H1 (cell line): ENCODE results near the gene SCG3. TPM values are rescaled to one million over a fixed set of nuclear protein-coding genes. Genes with fewer than 3 reads are reported as not detected.

Experiments
- CTCF ChIA-PET: fragments of 300-600 bp; sonication (Branson Sonifier 250); formaldehyde crosslinking; loops from one replicate; lab custom pipeline; 2021; ENCODE audit not compliant: partially characterized antibody; lab: Charles Lee
- POLR2A ChIA-PET: fragments of 300-600 bp; sonication (Branson Sonifier 250); formaldehyde crosslinking; loops from one replicate; lab custom pipeline; 2021; ENCODE audit warnings: inconsistent platforms; ENCODE audit not compliant: partially characterized antibody; lab: Charles Lee
- DNase-seq, 2 experiments: peaks; one replicate each; pipeline versions ENCODE4 v3.0.0 to v3.0.0-alpha.2; 2010 to 2022; ENCODE audit warnings: low spot score in 2 of 2, low read depth in 1 of 2, mixed read lengths in 1 of 2
- FAIRE-seq: peaks from 2 replicates; lab custom pipeline; 2011; peaks lifted over from hg19 to GRCh38; lab: Jason Lieb, UNC
- H2AFZ ChIP-seq: 2 replicates; pipeline ENCODE4 v1.8.1; 2012; ENCODE audit warnings: low read length, inconsistent platforms
- H2AK5ac ChIP-seq: 2 replicates; pipeline ENCODE4 v1.6.1; 2013; ENCODE audit warnings: low read depth, low read length
- H2BK120ac ChIP-seq: replicated peaks from 2 replicates; pipeline ENCODE3; 2013; ENCODE audit warnings: low read depth, low read length, inconsistent platforms
- H2BK12ac ChIP-seq: 2 replicates; pipeline ENCODE4 v1.6.1; 2013; ENCODE audit warnings: low read depth, low read length
- H2BK15ac ChIP-seq: 2 replicates; pipeline ENCODE4 v1.6.1; 2013; ENCODE audit warnings: low read length
- H2BK20ac ChIP-seq: 2 replicates; pipeline ENCODE4 v1.6.1; 2013; ENCODE audit warnings: low read length
- H2BK5ac ChIP-seq: 2 replicates; pipeline ENCODE4 v1.6.1; 2013; ENCODE audit warnings: low read depth, low read length
- H3K14ac ChIP-seq: 2 replicates; pipeline ENCODE4 v1.6.1; 2013; ENCODE audit warnings: inconsistent platforms; ENCODE audit not compliant: insufficient read length
- H3K18ac ChIP-seq: 2 replicates; pipeline ENCODE4 v1.6.1; 2013; ENCODE audit warnings: low read length; ENCODE audit errors: extremely low read depth
- H3K23ac ChIP-seq: 2 replicates; pipeline ENCODE4 v1.6.1; 2013; ENCODE audit warnings: inconsistent platforms; ENCODE audit not compliant: insufficient read length
- H3K23me2 ChIP-seq: 2 replicates; pipeline ENCODE4 v1.6.1; 2013; ENCODE audit warnings: low read depth, low read length
- H3K27ac ChIP-seq: 2 replicates; pipeline ENCODE4 v1.6.1; 2011; ENCODE audit warnings: low read depth, low read length, inconsistent platforms
- H3K27me3 ChIP-seq, 4 experiments: replicated peaks in 1 of 4; 1 replicate in 1 of 4; 2 replicates in 3 of 4; pipeline versions ENCODE4 v1.6.1 to v1.8.1; 2011 to 2013; ENCODE audit warnings: low read length in 3 of 4, mild to moderate bottlenecking in 3 of 4, inconsistent platforms in 2 of 4, mixed read lengths in 2 of 4, moderate library complexity in 1 of 4; ENCODE audit not compliant: control insufficient read depth in 3 of 4, insufficient read depth in 3 of 4; ENCODE audit errors: extremely low read depth in 1 of 4
- H3K36me3 ChIP-seq, 4 experiments: 2 replicates each; pipeline versions ENCODE4 v1.6.1 to v1.8.1; 2011 to 2013; ENCODE audit warnings: mild to moderate bottlenecking in 4 of 4, low read length in 3 of 4, moderate library complexity in 2 of 4, control low read depth in 1 of 4, inconsistent platforms in 1 of 4; ENCODE audit not compliant: insufficient read depth in 4 of 4, control insufficient read depth in 2 of 4
- H3K4ac ChIP-seq: replicated peaks from 2 replicates; pipeline ENCODE3; 2013; ENCODE audit warnings: low read length, low read depth, mixed read lengths, inconsistent platforms; ENCODE audit not compliant: insufficient read length
- H3K4me1 ChIP-seq, 4 experiments: replicated peaks in 1 of 4; 1 replicate in 1 of 4; 2 replicates in 3 of 4; pipeline versions ENCODE4 v1.6.1 to v1.8.1; 2011 to 2013; ENCODE audit warnings: low read length in 3 of 4, inconsistent platforms in 2 of 4, mixed read lengths in 1 of 4; ENCODE audit not compliant: insufficient read depth in 4 of 4, control insufficient read depth in 3 of 4
- H3K4me2 ChIP-seq, 2 experiments: 2 replicates each; pipeline versions ENCODE4 v1.6.1 to v1.8.1; 2011 to 2013; ENCODE audit warnings: low read depth in 2 of 2, low read length in 2 of 2, control low read depth in 1 of 2, inconsistent platforms in 1 of 2, mild to moderate bottlenecking in 1 of 2; ENCODE audit not compliant: insufficient read depth in 1 of 2
- H3K4me3 ChIP-seq, 4 experiments: fragments of 200-600, 300-600 bp in 1 of 4; sonication (generic), shearing (Covaris generic), sonication (Bioruptor Twin) in 1 of 4; 2 replicates each; pipeline versions ENCODE4 v1.5.1 to v1.8.1; 2011 to 2016; ENCODE audit warnings: low read length in 4 of 4, low read depth in 3 of 4, control low read depth in 2 of 4, inconsistent platforms in 2 of 4, mild to moderate bottlenecking in 2 of 4, mixed read lengths in 1 of 4, moderate library complexity in 1 of 4; ENCODE audit not compliant: insufficient read depth in 2 of 4; ENCODE audit errors: extremely low read depth in 1 of 4
- H3K56ac ChIP-seq: replicated peaks from 2 replicates; pipeline ENCODE3; 2013; ENCODE audit warnings: low read depth, mild to moderate bottlenecking, mixed read lengths, low read length, inconsistent platforms; ENCODE audit not compliant: insufficient read length
- H3K79me1 ChIP-seq: 2 replicates; pipeline ENCODE4 v1.6.1; 2013; ENCODE audit warnings: low read depth, low read length, control low read depth
- H3K79me2 ChIP-seq, 2 experiments: 2 replicates each; pipeline versions ENCODE4 v1.6.1 to v1.8.1; 2012 to 2013; ENCODE audit warnings: low read length in 2 of 2, mild to moderate bottlenecking in 2 of 2, inconsistent platforms in 1 of 2; ENCODE audit not compliant: insufficient read depth in 2 of 2, control insufficient read depth in 1 of 2
- H3K9ac ChIP-seq, 4 experiments: replicated peaks in 1 of 4; 1 replicate in 1 of 4; 2 replicates in 3 of 4; pipeline versions ENCODE4 v1.6.1 to v1.8.1; 2011 to 2013; ENCODE audit warnings: low read depth in 3 of 4, low read length in 3 of 4, control low read depth in 2 of 4, mild to moderate bottlenecking in 2 of 4, moderate library complexity in 2 of 4, inconsistent platforms in 1 of 4; ENCODE audit errors: extremely low read depth in 1 of 4
- H3K9me3 ChIP-seq, 2 experiments: 2 replicates each; pipeline versions ENCODE4 v1.6.1 to v1.8.1; 2012 to 2013; ENCODE audit warnings: mild to moderate bottlenecking in 2 of 2, moderate library complexity in 2 of 2, control low read depth in 1 of 2, inconsistent platforms in 1 of 2, low read depth in 1 of 2, low read length in 1 of 2, mixed read lengths in 1 of 2; ENCODE audit not compliant: insufficient read depth in 2 of 2
- H4K20me1 ChIP-seq, 2 experiments: replicated peaks in 1 of 2; 2 replicates each; pipeline versions ENCODE3 to v1.8.1; 2011 to 2013; ENCODE audit warnings: inconsistent platforms in 2 of 2, low read length in 2 of 2, mild to moderate bottlenecking in 1 of 2; ENCODE audit not compliant: insufficient read depth in 2 of 2, control insufficient read depth in 1 of 2
- H4K5ac ChIP-seq: 2 replicates; pipeline ENCODE4 v1.6.1; 2013; ENCODE audit warnings: low read length, low read depth, mixed read lengths, inconsistent platforms; ENCODE audit not compliant: insufficient read length
- H4K8ac ChIP-seq: 2 replicates; pipeline ENCODE4 v1.8.0; 2013; ENCODE audit warnings: mild to moderate bottlenecking, moderate library complexity, low read length, inconsistent platforms; ENCODE audit not compliant: insufficient read depth; ENCODE audit errors: extremely low read depth
- H4K91ac ChIP-seq: replicated peaks from 2 replicates; pipeline ENCODE3; 2013; ENCODE audit warnings: low read length, mixed read lengths, inconsistent platforms; ENCODE audit not compliant: insufficient read length
- ASH2L ChIP-seq: fragments of 200-600, 300-600 bp; sonication (generic); IDR thresholded peaks from one replicate; pipeline ENCODE4 v1.7.1; 2017; ENCODE audit warnings: low read length
- CEBPB ChIP-seq: IDR thresholded peaks from 2 replicates; pipeline ENCODE4 v1.6.1; 2012; ENCODE audit warnings: low read depth, low read length
- CTBP2 ChIP-seq: IDR thresholded peaks from 2 replicates; pipeline ENCODE4 v1.7.0; 2011; ENCODE audit warnings: borderline replicate concordance, mild to moderate bottlenecking, moderate library complexity, mixed read lengths, low read length; ENCODE audit not compliant: insufficient read depth, insufficient read length
- FOSL1 ChIP-seq: IDR thresholded peaks from 2 replicates; pipeline ENCODE4 v1.6.1; 2011; ENCODE audit warnings: mild to moderate bottlenecking, low read depth, low read length, moderate library complexity; ENCODE audit not compliant: insufficient read depth
- JUN ChIP-seq: IDR thresholded peaks from 2 replicates; pipeline ENCODE4 v1.6.1; 2011; ENCODE audit warnings: low read depth, mild to moderate bottlenecking, improper control_type of control experiment, low read length
- KDM4A ChIP-seq: IDR thresholded peaks from one replicate; pipeline ENCODE4 v1.7.1; 2012; ENCODE audit warnings: low read depth, mild to moderate bottlenecking, moderate library complexity, low read length, inconsistent platforms; ENCODE audit not compliant: severe bottlenecking
- RBBP5 ChIP-seq: IDR thresholded peaks from 2 replicates; pipeline ENCODE4 v1.7.1; 2012; ENCODE audit warnings: low read depth, mild to moderate bottlenecking, inconsistent platforms, low read length, moderate library complexity, borderline replicate concordance
- RFX5 ChIP-seq: IDR thresholded peaks from 2 replicates; pipeline ENCODE4 v1.6.1; 2011; ENCODE audit warnings: low read depth, low read length, improper control_type of control experiment, borderline replicate concordance
- RNF2 ChIP-seq: fragments of 200-900, 300-1000 bp; sonication (generic); IDR thresholded peaks from 2 replicates; pipeline ENCODE4 v1.7.1; 2016; ENCODE audit warnings: borderline replicate concordance, low read depth, mild to moderate bottlenecking, antibody characterized with exemption, low read length; ENCODE audit not compliant: poor library complexity, severe bottlenecking; ENCODE audit errors: missing control alignments
- RXRA ChIP-seq: IDR thresholded peaks from 2 replicates; pipeline ENCODE4 v1.6.1; 2011; ENCODE audit warnings: low read depth, mild to moderate bottlenecking, low read length, moderate library complexity; ENCODE audit not compliant: insufficient read depth
- SIRT6 ChIP-seq: IDR thresholded peaks from one replicate; pipeline ENCODE4 v1.7.1; 2012; ENCODE audit warnings: low read length, inconsistent platforms
- SP4 ChIP-seq: IDR thresholded peaks from 2 replicates; pipeline ENCODE4 v1.6.1; 2012; ENCODE audit warnings: low read length, inconsistent platforms
- TAF7 ChIP-seq: optimal IDR thresholded peaks from 2 replicates; pipeline ENCODE3; 2011; ENCODE audit warnings: low read depth, mild to moderate bottlenecking, inconsistent platforms, low read length, moderate library complexity, borderline replicate concordance
- YY1 ChIP-seq: IDR thresholded peaks from 2 replicates; pipeline ENCODE4 v1.6.1; 2011; ENCODE audit warnings: low read depth, mild to moderate bottlenecking, low read length
- ZNF274 ChIP-seq: IDR thresholded peaks from 2 replicates; pipeline ENCODE4 v1.7.0; 2012; ENCODE audit warnings: low read length, borderline replicate concordance; ENCODE audit errors: extremely low read depth
- WGBS, 2 experiments: shearing (Covaris generic) in 1 of 2; methylation state at CpG; one replicate each; pipeline versions ENCODE4 v1.1.6 to v1.1.7; 2013 to 2015; ENCODE audit warnings: low lambda C conversion rate in 2 of 2, mixed read lengths in 2 of 2, inconsistent platforms in 1 of 2, low coverage in 1 of 2, missing lambda C conversion rate in 1 of 2; ENCODE audit not compliant: insufficient replicate concordance in 2 of 2, insufficient coverage in 1 of 2, insufficient read length in 1 of 2; ENCODE audit errors: extremely low coverage in 1 of 2, missing lambda C conversion rate in 1 of 2; 5-methylcytosine and 5-hydroxymethylcytosine counted together
- polyA plus RNA-seq, 7 experiments: library from polyadenylated mRNA; depleted of rRNA in 3 of 7; stranded (reverse) in 5 of 7; unstranded in 2 of 7; fragments of >200 nt in 5 of 7; fragments of 200-250 nt in 2 of 7; gene quantifications; 1 replicate in 5 of 7; 2 replicates in 1 of 7; 4 replicates in 1 of 7; pipeline versions ENCODE4 v1.2.1 to v1.2.3, GENCODE V29; 2011 to 2013; ENCODE audit warnings: missing spikeins in 2 of 7, mixed read lengths in 2 of 7
- total RNA-seq: library from RNA; stranded (reverse); fragmentation: NEBNext Ultra II Directional; extraction: Animal tissue kit (Norgen Biotek cat#: 25700); gene quantifications from 2 replicates; pipeline ENCODE4 v1.2.1, GENCODE V29; 2021

Gene SCG3
- total and polyA plus RNA-seq, 2 of the 8 experiments (the other 6 are each of a cell fraction or from before 2014, with no cell fraction given): 5.2 to 45.9 TPM

GRCh38 chr15:51677452-51677851 is 3.9 kb upstream of the SCG3 start:
- Histone ChIP-seq H4K8ac (no peak overlapping the region), H3K79me1 (no peaks in the 10 kb centered on the region), H2BK120ac (no peak overlapping the region), H2AFZ (no peak overlapping the region), H2BK15ac (no peak overlapping the region), H2BK20ac (no peak overlapping the region), H3K36me3 (no peaks in the 10 kb centered on the region), H3K9ac (no peak overlapping the region), H3K27ac (no peak overlapping the region), H3K4me3 (no peak overlapping the region), H4K5ac (no peak overlapping the region), H3K4ac (no peak overlapping the region), H3K23ac (no peak overlapping the region), H3K23me2 (peaks cover 3% of the 10 kb centered on the region), H3K9me3 (no peaks in the 10 kb centered on the region), H2BK12ac (no peak overlapping the region), H3K14ac (no peak overlapping the region), H3K56ac (no peak overlapping the region), H3K4me1 (no peaks in the 10 kb centered on the region; a peak in 1 of 7 replicates), H2AK5ac (no peak overlapping the region), H3K27me3 (no peaks in the 10 kb centered on the region), H3K18ac (no peak overlapping the region), H2BK5ac (no peak overlapping the region), H3K4me2 (no peak overlapping the region), H4K20me1 (no peaks in the 10 kb centered on the region), H4K91ac (no peak overlapping the region), H3K79me2 (peaks cover 0 to 4% of the 10 kb centered on the region in 2 experiments; a peak in 2 of 4 replicates)
- FAIRE-seq: no peak
- CTCF ChIA-PET: no interaction called here
- WGBS, 2 experiments: 79% methylated on average over 2 of the region's 2 CpGs; no CpG with 5 or more reads in 1 of the 2 experiments
- POLR2A ChIA-PET: no interaction called here
- DNase-seq: no peak
- TF ChIP-seq YY1: no peak
- TF ChIP-seq RXRA: no peak
- TF ChIP-seq RFX5: no peak
- no peak for TF ChIP-seq JUN
- TF ChIP-seq CTBP2: no peak
- no peak for TF ChIP-seq RNF2
- TF ChIP-seq FOSL1: no peak
- no peak for TF ChIP-seq SP4
- TF ChIP-seq RBBP5: no peak
- no peak for TF ChIP-seq ASH2L
- no peak for TF ChIP-seq KDM4A
- TF ChIP-seq CEBPB: no peak
- no peak for TF ChIP-seq SIRT6
- TF ChIP-seq TAF7: no peak
- no peak for TF ChIP-seq ZNF274
